ENCODE measurements around the gene PSMC6. TPM values are rescaled to one million over a fixed set of nuclear protein-coding genes. Genes with fewer than 3 reads are reported as not detected.

PSMC6 gene
- polyA plus RNA-seq, 1 of the 3 experiments (the other 2 are of a cell fraction) = 37.9 TPM

GRCh38 chr14:52694761-52695480 lies 12.1 kb upstream of the PSMC6 start:
- POLR2A ChIA-PET = interaction anchor here (1.2 to 1.5 kb wide), 2 partner anchors 11 to 12 kb away, joined by 6 read pairs; partner anchors contain the start of gene PSMC6
- H3K79me2 ChIP-seq (ENCODE audit: insufficient read depth) = peaks cover 52% of the 10 kb centered on the region

More at GRCh38 chr14:52694761-52695480, 12.1 kb upstream of the PSMC6 start:
- H3K4me2 ChIP-seq = peak overlapping the region; percentile 77
- peaks cover 15% of the 10 kb centered on the region for H3F3A ChIP-seq (replicated peaks; ENCODE audit: insufficient read depth)
- peaks cover 10 to 12% of the 10 kb centered on the region in 2 experiments; a peak in 3 of 4 replicates for H3K4me1 ChIP-seq (ENCODE audit: control insufficient read depth in 1 of 2, insufficient read depth in 2 of 2, low read depth in 1 of 2, low read length in 1 of 2)
- no peaks in the 10 kb centered on the region for H3K9me3 ChIP-seq
- DNase-seq = peak; percentile 63
- peak overlapping the region; percentile 90 for H3K9ac ChIP-seq
- 3% methylated on average over 22 of the region's 46 CpGs for WGBS (ENCODE audit: low lambda C conversion rate)
- peak overlapping the region; percentile 76 to 81 for H3K4me3 ChIP-seq (ENCODE audit: low read depth in 2 of 2, low read length in 1 of 2)
- CTCF ChIA-PET = interaction anchor here (1.2 to 1.7 kb wide), 3 partner anchors 10 to 22 kb away, joined by 3 to 5 read pairs (median 3); no protein-coding TSS in a partner anchor
- H3K36me3 ChIP-seq (replicated peaks in 1 of 2; ENCODE audit: control insufficient read depth in 1 of 2, insufficient read depth in 2 of 2, low read length in 1 of 2) = no peaks in the 10 kb centered on the region
- H3K27ac ChIP-seq (ENCODE audit: low read depth in 2 of 2, low read length in 1 of 2) = peak overlapping the region; percentile 78 to 87
- H3K27me3 ChIP-seq (ENCODE audit: insufficient read depth) = no peaks in the 10 kb centered on the region
- no peaks in the 10 kb centered on the region for H3K9me2 ChIP-seq
- no peak for TF ChIP-seq RAD21 (IDR thresholded peaks at IDR 0.05; ENCODE audit: low read length)
- TF ChIP-seq NFIC (IDR thresholded peaks at IDR 0.05; ENCODE audit: borderline replicate concordance) = no peak
- peak; percentile 13; the same call in 1 of the 2 replicates for TF ChIP-seq ELF1 (IDR thresholded peaks at IDR 0.05)
- TF ChIP-seq, protein P1, sequence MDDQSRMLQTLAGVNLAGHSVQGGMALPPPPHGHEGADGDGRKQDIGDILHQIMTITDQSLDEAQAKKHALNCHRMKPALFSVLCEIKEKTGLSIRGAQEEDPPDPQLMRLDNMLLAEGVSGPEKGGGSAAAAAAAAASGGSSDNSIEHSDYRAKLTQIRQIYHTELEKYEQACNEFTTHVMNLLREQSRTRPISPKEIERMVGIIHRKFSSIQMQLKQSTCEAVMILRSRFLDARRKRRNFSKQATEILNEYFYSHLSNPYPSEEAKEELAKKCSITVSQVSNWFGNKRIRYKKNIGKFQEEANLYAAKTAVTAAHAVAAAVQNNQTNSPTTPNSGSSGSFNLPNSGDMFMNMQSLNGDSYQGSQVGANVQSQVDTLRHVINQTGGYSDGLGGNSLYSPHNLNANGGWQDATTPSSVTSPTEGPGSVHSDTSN (IDR thresholded peaks at IDR 0.05) = no peak
- TF ChIP-seq TCF12 (IDR thresholded peaks at IDR 0.05) = no peak
- TF ChIP-seq GATA2 (CRISPR knock-in tag; IDR thresholded peaks at IDR 0.05) = 0 out of 2 replicates have a peak, but pooled peaks have one; percentile 25
- TF ChIP-seq FOSL2 (IDR thresholded peaks at IDR 0.05; ENCODE audit: borderline replicate concordance, low read depth) = no peak
- no peak for TF ChIP-seq CTCF (IDR thresholded peaks at IDR 0.05)
- peak; percentile 41; the same call in 1 of the 2 replicates for TF ChIP-seq MAX (IDR thresholded peaks at IDR 0.05; ENCODE audit: low read depth)
- no peak for TF ChIP-seq USF1 (IDR thresholded peaks at IDR 0.05; ENCODE audit: borderline replicate concordance, low read depth)
- TF ChIP-seq FOXM1 (IDR thresholded peaks at IDR 0.05; ENCODE audit: low read depth) = no peak
- TF ChIP-seq, protein P2, sequence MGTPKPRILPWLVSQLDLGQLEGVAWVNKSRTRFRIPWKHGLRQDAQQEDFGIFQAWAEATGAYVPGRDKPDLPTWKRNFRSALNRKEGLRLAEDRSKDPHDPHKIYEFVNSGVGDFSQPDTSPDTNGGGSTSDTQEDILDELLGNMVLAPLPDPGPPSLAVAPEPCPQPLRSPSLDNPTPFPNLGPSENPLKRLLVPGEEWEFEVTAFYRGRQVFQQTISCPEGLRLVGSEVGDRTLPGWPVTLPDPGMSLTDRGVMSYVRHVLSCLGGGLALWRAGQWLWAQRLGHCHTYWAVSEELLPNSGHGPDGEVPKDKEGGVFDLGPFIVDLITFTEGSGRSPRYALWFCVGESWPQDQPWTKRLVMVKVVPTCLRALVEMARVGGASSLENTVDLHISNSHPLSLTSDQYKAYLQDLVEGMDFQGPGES (IDR thresholded peaks at IDR 0.05; ENCODE audit: low read depth, low read length) = no peak
- H2AFZ ChIP-seq (ENCODE audit: low read depth) = peak overlapping the region; percentile 79
- H4K20me1 ChIP-seq (ENCODE audit: insufficient read depth) = peaks cover 32% of the 10 kb centered on the region
